Measurements from ENCODE around the gene AGMO. TPM values are rescaled to one million over a fixed set of nuclear protein-coding genes. Genes with fewer than 3 reads are reported as not detected.

Gene AGMO
- polyA plus RNA-seq, 1 donor from 2014 or later: not detected

- no peaks in the 10 kb centered on the region for H3K36me3 Mint-ChIP-seq
- H3K9me3 Mint-ChIP-seq: peaks cover 2 to 4% (median 2%) of the 10 kb centered on the region in 3 donors
- no peaks in the 10 kb centered on the region for H3K4me1 Mint-ChIP-seq
- no peak overlapping the region for H3K4me3 Mint-ChIP-seq
- no peaks in the 10 kb centered on the region for H3K27me3 Mint-ChIP-seq
- H3K27ac Mint-ChIP-seq: no peak overlapping the region
These were observed 97.1 kb downstream of the AGMO start for GRCh38 chr7:15464667-15465121.

DNA sequence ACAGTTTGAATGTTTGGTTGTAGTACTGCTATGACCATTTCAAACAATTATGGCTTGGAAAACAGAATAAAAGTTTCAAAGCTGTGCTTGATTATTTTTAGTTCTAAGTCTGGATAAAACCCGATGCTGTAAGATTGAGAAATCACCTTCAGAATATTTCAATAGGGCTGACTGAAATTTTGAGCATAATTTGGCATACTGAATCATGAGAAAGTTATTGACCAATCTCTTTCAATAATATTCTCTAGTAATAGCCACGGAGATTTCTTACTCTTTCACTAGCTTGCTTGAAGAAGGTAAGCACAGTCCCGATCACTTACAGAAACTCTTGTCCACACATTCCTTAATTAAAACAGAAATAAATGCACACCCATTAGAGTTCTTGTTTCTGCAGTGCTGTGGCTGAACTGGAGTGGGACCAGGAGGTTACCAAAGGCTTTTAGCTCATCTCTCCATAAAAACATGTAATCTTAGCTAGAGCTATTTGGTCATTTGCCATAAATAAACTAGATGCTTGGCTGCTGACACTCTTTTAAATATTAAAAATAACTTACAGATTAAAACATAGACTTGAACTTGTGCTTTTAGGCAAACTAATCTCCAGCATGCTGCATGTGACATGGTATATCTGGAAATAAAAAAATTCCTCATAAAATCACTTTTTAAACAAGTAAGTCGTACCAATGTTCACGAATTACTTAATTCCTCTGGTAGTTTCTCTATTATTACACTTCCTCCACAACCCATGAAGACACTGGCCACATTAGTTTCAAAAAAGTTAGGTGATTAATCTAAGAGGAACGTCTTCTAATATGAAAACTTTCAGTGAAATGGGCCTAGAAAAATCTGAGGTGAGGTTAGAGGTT lies 97.8 kb downstream of the AGMO start:
- no peaks in the 10 kb centered on the region for H3K27me3 Mint-ChIP-seq
- H3K4me3 Mint-ChIP-seq: no peak overlapping the region
- H3K4me1 Mint-ChIP-seq: no peaks in the 10 kb centered on the region
- H3K9me3 Mint-ChIP-seq: peaks cover 0 to 4% (median 2%) of the 10 kb centered on the region in 3 donors
- no peak overlapping the region for H3K27ac Mint-ChIP-seq
- H3K36me3 Mint-ChIP-seq: no peaks in the 10 kb centered on the region

DNA sequence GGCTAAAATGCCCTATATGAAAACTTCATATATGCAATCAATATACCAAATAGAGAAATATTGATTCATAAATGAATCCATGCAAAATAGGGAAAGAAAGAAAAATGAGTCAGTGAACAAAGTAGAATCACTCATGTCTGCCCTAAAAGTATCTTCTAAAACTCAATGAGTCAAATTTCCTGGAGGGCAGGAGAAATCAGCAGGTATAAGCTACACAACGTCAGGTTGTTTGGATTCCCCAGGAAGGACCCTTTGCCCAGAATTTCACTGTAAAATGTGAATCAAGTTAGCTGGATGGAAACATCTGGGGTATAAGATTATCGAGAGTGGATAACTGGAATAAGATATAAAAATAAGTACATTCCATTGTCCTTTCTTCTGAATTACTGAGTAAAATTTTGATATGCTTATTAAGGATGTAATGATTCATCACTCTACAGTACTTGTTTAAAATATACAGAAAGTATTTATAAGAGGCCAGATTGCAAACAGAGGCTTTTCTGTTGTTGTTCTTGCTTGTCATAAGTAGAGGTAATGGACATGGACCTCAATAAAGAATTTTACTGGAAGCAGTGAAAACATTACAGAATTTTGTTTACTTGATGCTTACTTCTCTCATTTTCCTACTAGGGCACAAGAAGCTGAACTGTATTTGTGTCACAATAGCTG lies 99.0 kb downstream of the AGMO start:
- no peak overlapping the region for H3K4me3 Mint-ChIP-seq
- H3K9me3 Mint-ChIP-seq: peaks cover 0 to 2% (median 0%) of the 10 kb centered on the region in 3 donors
- H3K36me3 Mint-ChIP-seq: no peaks in the 10 kb centered on the region
- H3K4me1 Mint-ChIP-seq: no peaks in the 10 kb centered on the region
- no peaks in the 10 kb centered on the region for H3K27me3 Mint-ChIP-seq
- no peak overlapping the region for H3K27ac Mint-ChIP-seq

DNA sequence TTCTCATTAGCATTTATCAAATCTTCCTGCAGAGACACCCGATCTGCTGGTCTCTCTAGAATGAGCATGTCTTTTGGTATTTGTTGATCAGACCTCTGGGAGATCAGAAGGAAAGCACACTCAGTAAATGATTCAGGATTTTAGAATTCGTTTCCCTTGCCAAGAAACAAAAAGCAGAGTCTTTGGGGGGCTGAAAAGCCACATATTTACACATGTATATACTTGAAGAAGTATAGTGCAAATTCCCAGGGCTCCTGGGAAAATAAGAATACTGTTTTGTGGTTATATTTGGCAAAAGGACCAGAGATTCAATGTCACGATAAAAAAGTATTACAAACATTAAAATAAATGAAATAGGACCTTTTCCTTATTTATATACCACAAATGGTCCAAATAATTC lies 100.2 kb downstream of the AGMO start:
- Mint-ChIP-seq H3K9me3 (peaks cover 0 to 2% (median 0%) of the 10 kb centered on the region in 3 donors), H3K36me3 (no peaks in the 10 kb centered on the region)

GRCh38 chr7:15459018-15459615 lies 102.7 kb downstream of the AGMO start:
- no peaks in the 10 kb centered on the region for H3K27me3 Mint-ChIP-seq

More for the DNA sequence above, 100.2 kb downstream of the AGMO start:
- Mint-ChIP-seq H3K4me1 (no peaks in the 10 kb centered on the region), H3K27ac (no peak overlapping the region), H3K4me3 (no peak overlapping the region), H3K27me3 (no peaks in the 10 kb centered on the region)

GRCh38 chr7:15457990-15458955 lies 103.5 kb downstream of the AGMO start:
- no peak overlapping the region for H3K4me3 Mint-ChIP-seq
- no peaks in the 10 kb centered on the region for H3K4me1 Mint-ChIP-seq
- no peaks in the 10 kb centered on the region for H3K36me3 Mint-ChIP-seq
- H3K27me3 Mint-ChIP-seq: no peaks in the 10 kb centered on the region
- no peak overlapping the region for H3K27ac Mint-ChIP-seq
- H3K9me3 Mint-ChIP-seq: peaks cover 0 to 2% (median 0%) of the 10 kb centered on the region in 3 donors

More at GRCh38 chr7:15459018-15459615, 102.7 kb downstream of the AGMO start:
- Mint-ChIP-seq H3K4me1 (no peaks in the 10 kb centered on the region), H3K36me3 (no peaks in the 10 kb centered on the region), H3K9me3 (peaks cover 0 to 2% (median 0%) of the 10 kb centered on the region in 3 donors), H3K4me3 (no peak overlapping the region), H3K27ac (no peak overlapping the region)

DNA sequence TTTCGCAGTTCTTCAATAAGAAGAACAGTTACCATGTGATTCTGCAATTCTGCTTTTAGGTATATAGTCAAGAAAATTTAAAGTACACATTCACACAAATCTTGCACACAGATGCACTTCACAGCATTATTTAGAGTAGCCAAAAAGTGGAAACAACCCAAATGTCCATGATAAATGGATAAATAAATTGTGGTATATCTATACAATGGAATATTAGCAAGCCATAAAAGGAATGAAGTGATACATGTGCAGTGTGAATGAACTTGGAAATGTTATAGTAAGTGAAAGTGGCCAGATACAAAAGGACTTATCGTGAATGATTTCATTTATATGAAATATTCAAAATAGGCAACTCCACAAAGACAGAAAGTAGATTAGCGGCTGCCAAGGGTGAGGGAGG lies 109.1 kb downstream of the AGMO start:
- no peaks in the 10 kb centered on the region for H3K4me1 Mint-ChIP-seq
- no peak overlapping the region for H3K27ac Mint-ChIP-seq
- no peak overlapping the region for H3K4me3 Mint-ChIP-seq
- H3K9me3 Mint-ChIP-seq: peaks cover 0 to 4% (median 2%) of the 10 kb centered on the region in 3 donors
- H3K27me3 Mint-ChIP-seq: no peaks in the 10 kb centered on the region
- no peaks in the 10 kb centered on the region for H3K36me3 Mint-ChIP-seq

GRCh38 chr7:15446722-15447121 lies 115.1 kb downstream of the AGMO start:
- Mint-ChIP-seq H3K27ac (no peak overlapping the region), H3K27me3 (no peaks in the 10 kb centered on the region), H3K9me3 (peaks cover 0 to 12% (median 9%) of the 10 kb centered on the region in 3 donors), H3K4me1 (peaks cover 0 to 1% (median 0%) of the 10 kb centered on the region in 3 donors), H3K36me3 (peaks cover 2% of the 10 kb centered on the region), H3K4me3 (no peak overlapping the region)

GRCh38 chr7:15446280-15446679 lies 115.5 kb downstream of the AGMO start:
- peaks cover 2% of the 10 kb centered on the region for H3K36me3 Mint-ChIP-seq
- no peak overlapping the region for H3K4me3 Mint-ChIP-seq
- no peak overlapping the region for H3K27ac Mint-ChIP-seq
- peaks cover 0 to 1% (median 0%) of the 10 kb centered on the region in 3 donors for H3K4me1 Mint-ChIP-seq
- H3K27me3 Mint-ChIP-seq: no peaks in the 10 kb centered on the region
- H3K9me3 Mint-ChIP-seq: peaks cover 0 to 9% (median 9%) of the 10 kb centered on the region in 3 donors

- H3K27ac Mint-ChIP-seq: no peak overlapping the region
- peaks cover 2% of the 10 kb centered on the region for H3K36me3 Mint-ChIP-seq
- peaks cover 0 to 1% (median 0%) of the 10 kb centered on the region in 3 donors for H3K4me1 Mint-ChIP-seq
- no peaks in the 10 kb centered on the region for H3K27me3 Mint-ChIP-seq
- peaks cover 0 to 9% (median 9%) of the 10 kb centered on the region in 3 donors for H3K9me3 Mint-ChIP-seq
- no peak overlapping the region for H3K4me3 Mint-ChIP-seq
These were observed 119.9 kb downstream of the AGMO start for GRCh38 chr7:15441915-15442314.

GRCh38 chr7:15440482-15440881 lies 121.3 kb downstream of the AGMO start:
- Mint-ChIP-seq H3K27ac (no peak overlapping the region), H3K36me3 (peaks cover 2% of the 10 kb centered on the region), H3K27me3 (no peaks in the 10 kb centered on the region), H3K9me3 (peaks cover 0 to 13% (median 6%) of the 10 kb centered on the region in 3 donors), H3K4me3 (no peak overlapping the region), H3K4me1 (peaks cover 0 to 1% (median 0%) of the 10 kb centered on the region in 3 donors)

- Mint-ChIP-seq H3K9me3 (peaks cover 0 to 13% (median 6%) of the 10 kb centered on the region in 3 donors), H3K27ac (no peak overlapping the region), H3K4me3 (peak overlapping the region in 1 of 4 donors; percentile 11), H3K4me1 (peaks cover 0 to 1% (median 0%) of the 10 kb centered on the region in 3 donors), H3K27me3 (no peaks in the 10 kb centered on the region), H3K36me3 (peaks cover 2% of the 10 kb centered on the region)
These were observed 122.0 kb downstream of the AGMO start for GRCh38 chr7:15439853-15440252.

DNA sequence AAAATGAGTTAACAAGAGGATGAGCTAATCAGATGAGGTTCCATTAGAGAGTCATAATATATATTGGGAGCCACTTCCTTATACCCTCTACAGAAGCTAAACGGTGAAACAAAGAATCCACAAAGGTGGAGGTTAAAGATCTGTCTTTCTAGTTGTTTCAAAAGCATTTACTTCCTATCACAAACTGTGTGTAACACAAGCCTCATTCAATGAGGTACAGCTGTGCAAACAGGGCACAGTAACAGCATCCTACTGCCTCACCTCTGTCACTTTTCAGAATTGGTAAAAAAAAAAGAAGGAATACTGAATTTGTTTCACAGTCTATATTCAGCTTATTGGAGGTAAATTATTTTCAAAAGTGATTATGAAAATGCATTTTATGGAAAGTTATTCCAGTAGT lies 128.7 kb downstream of the AGMO start:
- Mint-ChIP-seq H3K27me3 (no peaks in the 10 kb centered on the region), H3K36me3 (no peaks in the 10 kb centered on the region), H3K4me3 (no peak overlapping the region), H3K4me1 (no peaks in the 10 kb centered on the region), H3K27ac (no peak overlapping the region), H3K9me3 (peaks cover 0 to 4% (median 0%) of the 10 kb centered on the region in 3 donors)

GRCh38 chr7:15430911-15431310 lies 130.9 kb downstream of the AGMO start:
- no peaks in the 10 kb centered on the region for H3K4me1 Mint-ChIP-seq
- no peaks in the 10 kb centered on the region for H3K36me3 Mint-ChIP-seq
- H3K9me3 Mint-ChIP-seq: peaks cover 0 to 3% (median 2%) of the 10 kb centered on the region in 3 donors
- no peak overlapping the region for H3K27ac Mint-ChIP-seq
- no peak overlapping the region for H3K4me3 Mint-ChIP-seq
- H3K27me3 Mint-ChIP-seq: no peaks in the 10 kb centered on the region
